HG03469 (cell line): ENCODE measurements around the gene NECAB2.
"Not testable (repeated sequence)": the region's sequence is repeated elsewhere in the genome, so short reads cannot be mapped to it uniquely, and the experiment has no call there.

Experiments used
- ATAC-seq: cut with Tn5 transposase; IDR thresholded peaks from one replicate; pipeline ENCODE4 v1.9.1; 2021; ENCODE audit warnings: mild to moderate bottlenecking, moderate library complexity, moderate number of reproducible peaks; ENCODE audit not compliant: unreplicated experiment

NECAB2 gene

DNA sequence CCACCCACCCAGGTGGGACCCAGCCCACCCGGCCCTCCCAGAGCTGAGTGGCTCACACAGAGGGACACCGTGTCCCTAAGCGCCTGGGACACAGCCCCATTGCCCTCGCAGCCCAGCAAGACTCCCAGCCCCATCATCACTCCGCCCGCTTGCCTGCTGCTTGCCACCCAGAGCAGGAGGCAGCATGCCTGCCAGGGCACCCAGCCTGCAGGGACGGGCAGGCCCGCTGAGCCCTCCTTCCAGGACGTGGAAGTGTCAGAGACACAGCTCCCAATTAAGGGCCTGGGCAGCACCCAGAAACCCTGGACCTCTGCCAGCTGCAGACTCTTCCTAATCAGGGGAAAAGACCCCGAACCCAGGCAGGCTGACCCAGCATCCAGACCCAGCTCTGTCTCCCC, 32.2 kb upstream of the NECAB2 start:
- ATAC-seq, result no peak

GRCh38 chr16:83936581-83937165, 31.4 kb upstream of the NECAB2 start:
- ATAC-seq, result no peak

DNA sequence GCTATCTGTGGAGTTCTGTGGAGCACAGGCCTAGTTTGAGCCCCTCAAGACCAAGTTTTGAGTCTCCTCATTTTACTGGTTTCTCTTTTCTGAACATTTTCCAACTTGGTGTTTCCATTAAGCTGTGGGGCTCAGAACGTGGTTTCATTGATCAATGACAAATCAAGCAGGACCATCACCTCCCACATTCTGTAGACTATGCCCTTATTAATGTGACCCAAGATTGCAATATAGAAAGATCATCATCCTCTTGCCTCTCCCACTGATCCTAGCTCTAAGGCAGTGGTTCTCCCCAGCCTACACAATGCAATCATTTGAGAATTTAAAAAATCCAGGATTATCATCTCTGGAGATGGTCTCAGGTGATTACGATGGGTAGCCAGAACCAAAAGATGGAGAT, 30.8 kb upstream of the NECAB2 start:
- no peak for ATAC-seq

GRCh38 chr16:83937922-83938885, 29.8 kb upstream of the NECAB2 start:
- no peak for ATAC-seq

- no peak for ATAC-seq
These were observed 28.7 kb upstream of the NECAB2 start for GRCh38 chr16:83939266-83939855.

DNA sequence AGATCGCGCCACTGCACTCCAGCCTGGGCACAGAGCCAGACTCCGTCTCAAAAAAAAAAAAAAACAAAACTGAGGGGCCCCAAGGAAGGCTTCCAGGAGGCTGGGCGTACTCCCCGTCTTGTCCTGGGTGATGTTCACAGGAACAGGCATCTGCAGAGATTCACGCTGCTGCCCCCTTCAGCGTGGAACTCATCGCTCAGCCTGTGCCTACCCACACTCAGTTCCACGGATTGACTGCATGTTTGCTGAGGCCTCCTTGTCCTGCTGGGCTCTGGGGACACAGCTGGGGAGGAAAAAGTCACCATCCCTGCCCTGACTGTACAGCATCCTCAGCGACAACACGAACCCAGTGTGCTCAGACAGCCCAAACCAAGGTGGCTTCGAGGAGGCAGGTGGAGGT, 27.9 kb upstream of the NECAB2 start:
- ATAC-seq, result no peak

- ATAC-seq, result no peak
These were observed 27.2 kb upstream of the NECAB2 start for GRCh38 chr16:83940630-83941378.

GRCh38 chr16:83941546-83941945, 26.5 kb upstream of the NECAB2 start:
- ATAC-seq, result not testable (repeated sequence)

- ATAC-seq, result no peak
These were observed 26.0 kb upstream of the NECAB2 start for GRCh38 chr16:83942074-83942473.

- ATAC-seq, result no peak
These were observed 25.1 kb upstream of the NECAB2 start for GRCh38 chr16:83942815-83943515.

GRCh38 chr16:83943516-83944050, 24.5 kb upstream of the NECAB2 start:
- ATAC-seq, result no peak

GRCh38 chr16:83945587-83945986, 22.5 kb upstream of the NECAB2 start:
- ATAC-seq, result no peak

- ATAC-seq, result no peak
These were observed 21.8 kb upstream of the NECAB2 start for GRCh38 chr16:83946154-83946780.

DNA sequence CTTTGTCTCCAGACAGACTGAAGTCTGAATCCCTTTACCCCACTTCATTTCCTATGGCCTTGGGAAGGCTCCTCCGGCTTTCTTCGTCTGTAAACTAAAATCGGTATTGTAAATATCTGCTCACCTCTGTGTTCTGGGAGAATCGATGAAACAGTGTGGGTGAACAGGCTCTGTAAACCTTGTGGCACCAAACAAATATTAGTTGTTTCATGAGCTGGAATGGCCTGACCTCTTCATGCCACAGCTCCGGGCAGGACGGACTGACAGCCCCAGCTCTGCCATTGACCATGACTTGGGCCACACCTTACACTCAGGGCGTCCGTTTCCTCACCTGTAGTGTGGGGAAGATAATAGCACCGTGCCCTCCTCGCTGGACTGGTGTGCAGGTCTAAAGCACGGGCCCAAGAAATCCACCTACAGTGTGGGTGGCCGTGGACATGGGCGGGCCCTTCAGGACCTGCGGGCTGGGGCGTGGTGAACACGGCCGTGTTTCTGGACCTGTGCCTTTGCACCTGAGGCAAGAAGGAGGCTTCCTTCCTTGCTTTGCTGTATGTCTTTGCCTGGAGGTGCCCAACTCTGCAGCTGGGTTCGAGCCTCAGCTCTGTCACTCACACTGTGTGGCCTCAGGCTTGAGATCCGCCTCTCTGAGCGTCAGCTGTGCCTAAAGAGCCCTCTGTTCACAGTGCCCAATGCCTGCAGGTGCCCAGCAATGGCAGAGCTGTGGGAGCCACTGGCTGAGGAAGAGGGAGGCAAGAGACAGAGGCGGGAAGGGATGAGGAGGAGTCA, 21.1 kb upstream of the NECAB2 start:
- ATAC-seq, result no peak

DNA sequence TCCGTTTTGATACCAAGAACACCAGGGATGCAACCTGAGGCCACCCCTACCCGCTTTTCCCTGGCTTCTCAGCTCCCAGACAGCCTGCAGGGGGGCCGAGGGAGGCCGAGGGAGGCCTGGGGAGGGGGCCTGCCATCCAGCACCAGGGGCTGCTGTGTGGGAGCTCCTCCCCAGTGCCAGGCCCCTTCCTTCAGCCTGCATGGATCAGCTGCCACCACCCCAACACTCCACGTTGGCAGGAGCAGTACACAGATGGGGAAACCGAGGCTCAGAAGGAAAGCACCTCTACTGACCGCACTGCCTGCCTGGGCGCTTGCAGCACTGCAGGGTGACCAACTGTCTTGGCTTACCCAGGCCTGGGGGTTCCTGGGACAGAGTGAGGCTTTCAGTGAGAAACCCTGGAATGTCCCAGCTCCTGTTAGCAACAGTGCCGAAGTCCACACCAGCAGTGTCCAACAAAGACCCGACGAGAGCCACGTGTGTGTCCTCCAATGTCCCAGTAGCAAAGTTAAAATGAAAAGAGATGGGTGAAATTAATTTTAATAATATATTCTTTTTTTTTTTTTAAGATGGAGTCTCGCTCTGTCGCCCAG, 20.3 kb upstream of the NECAB2 start:
- ATAC-seq, result no peak

- no peak for ATAC-seq
These were observed 18.9 kb upstream of the NECAB2 start for GRCh38 chr16:83948914-83949723.

GRCh38 chr16:83949724-83950001, 18.4 kb upstream of the NECAB2 start:
- no peak for ATAC-seq

GRCh38 chr16:83950862-83951399, 17.1 kb upstream of the NECAB2 start:
- ATAC-seq, result not testable (repeated sequence)
